T-helper 1 cell treated with Interleukin-12 subunit alpha and Interleukin-12 subunit beta and Interleukin-4 antibody, amounts not matched to agents 30 ng/mL and 1 ng/mL, for 36 hours (primary cell): ENCODE results near the gene FTH1. TPM values are rescaled to one million over a fixed set of nuclear protein-coding genes. Genes with fewer than 3 reads are reported as not detected.

Source experiments
- intact Hi-C: fragments of 100-400 bp; cut with micrococcal nuclease; formaldehyde crosslinking; loops from one replicate; pipeline ENCODE4 v1.15.1; 2024
- total RNA-seq: library from RNA; stranded (reverse); gene quantifications from 2 replicates; pipeline ENCODE4 v1.2.3, GENCODE V29; 2022

Gene FTH1
- total RNA-seq, 1 donor from 2014 or later: 1,168 TPM

DNA sequence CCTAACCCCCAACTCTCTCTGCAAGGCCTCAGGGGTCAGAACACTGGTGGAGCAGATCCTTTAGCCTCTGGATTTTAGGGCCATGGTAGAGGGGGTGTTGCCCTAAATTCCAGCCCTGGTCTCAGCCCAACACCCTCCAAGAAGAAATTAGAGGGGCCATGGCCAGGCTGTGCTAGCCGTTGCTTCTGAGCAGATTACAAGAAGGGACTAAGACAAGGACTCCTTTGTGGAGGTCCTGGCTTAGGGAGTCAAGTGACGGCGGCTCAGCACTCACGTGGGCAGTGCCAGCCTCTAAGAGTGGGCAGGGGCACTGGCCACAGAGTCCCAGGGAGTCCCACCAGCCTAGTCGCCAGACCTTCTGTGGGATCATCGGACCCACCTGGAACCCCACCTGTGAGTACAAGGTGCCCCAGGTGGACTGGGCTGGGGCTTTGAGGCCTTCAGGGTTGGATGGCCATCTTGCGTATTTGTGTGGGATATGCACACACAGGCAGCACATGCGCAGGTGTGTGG lies 17.3 kb downstream of the FTH1 start, which contains the start of gene BEST1:
BEST1 (plus strand) TSS at position 317 of the 513 bp plus-strand sequence. CDS start 1,456 bp downstream, outside the sequence.
- intact Hi-C loops: no loop called here

DNA sequence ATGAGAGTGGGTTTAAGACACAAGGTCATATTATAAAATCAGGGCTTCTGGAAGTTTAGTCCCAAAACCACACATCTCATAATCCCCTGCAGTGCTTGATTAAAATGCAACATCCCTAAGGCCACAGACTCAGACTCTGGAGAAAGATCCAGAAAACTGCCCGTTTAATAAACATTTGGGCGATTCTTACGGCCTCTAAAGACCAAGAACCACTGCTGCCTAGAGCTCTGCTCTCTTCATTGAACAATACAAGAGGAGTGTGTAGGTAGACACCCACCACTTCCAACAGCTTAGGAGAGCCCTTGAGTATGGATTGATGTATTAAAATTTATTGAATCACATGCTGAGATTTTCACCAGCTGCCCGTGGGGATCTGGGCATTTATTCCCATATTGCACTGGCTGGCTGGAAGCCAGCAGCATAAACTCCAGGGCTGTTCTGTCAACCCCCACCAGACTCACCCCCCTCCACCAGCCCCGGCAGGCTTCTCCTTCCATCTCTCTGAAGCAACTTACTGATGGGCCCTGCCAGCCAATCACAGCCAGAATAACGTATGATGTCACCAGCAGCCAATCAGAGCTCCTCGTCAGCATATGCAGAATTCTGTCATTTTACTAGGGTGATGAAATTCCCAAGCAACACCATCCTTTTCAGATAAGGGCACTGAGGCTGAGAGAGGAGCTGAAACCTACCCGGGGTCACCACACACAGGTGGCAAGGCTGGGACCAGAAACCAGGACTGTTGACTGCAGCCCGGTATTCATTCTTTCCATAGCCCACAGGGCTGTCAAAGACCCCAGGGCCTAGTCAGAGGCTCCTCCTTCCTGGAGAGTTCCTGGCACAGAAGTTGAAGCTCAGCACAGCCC lies 18.0 kb downstream of the FTH1 start:
- intact Hi-C loops: no loop called here

DNA sequence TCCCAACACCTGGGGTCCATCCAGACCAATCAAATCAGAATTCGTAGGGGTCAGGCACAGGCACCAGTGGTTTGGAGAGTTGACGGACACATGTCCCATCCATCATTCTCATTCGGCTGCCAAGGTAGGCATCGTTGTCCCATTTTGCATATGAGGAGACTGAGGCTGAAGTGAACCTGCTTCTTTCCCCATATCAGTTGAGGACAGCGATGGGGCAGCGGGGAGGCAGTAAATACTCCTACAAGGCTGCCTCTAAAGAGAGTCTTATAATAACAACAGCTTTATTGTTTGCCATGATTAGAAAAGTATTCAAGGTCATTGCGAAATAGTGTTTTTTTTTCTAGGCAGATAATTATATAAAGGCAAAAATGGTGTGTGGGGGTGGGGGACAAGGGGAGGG lies 18.9 kb downstream of the FTH1 start:
- intact Hi-C loops: no loop called here

DNA sequence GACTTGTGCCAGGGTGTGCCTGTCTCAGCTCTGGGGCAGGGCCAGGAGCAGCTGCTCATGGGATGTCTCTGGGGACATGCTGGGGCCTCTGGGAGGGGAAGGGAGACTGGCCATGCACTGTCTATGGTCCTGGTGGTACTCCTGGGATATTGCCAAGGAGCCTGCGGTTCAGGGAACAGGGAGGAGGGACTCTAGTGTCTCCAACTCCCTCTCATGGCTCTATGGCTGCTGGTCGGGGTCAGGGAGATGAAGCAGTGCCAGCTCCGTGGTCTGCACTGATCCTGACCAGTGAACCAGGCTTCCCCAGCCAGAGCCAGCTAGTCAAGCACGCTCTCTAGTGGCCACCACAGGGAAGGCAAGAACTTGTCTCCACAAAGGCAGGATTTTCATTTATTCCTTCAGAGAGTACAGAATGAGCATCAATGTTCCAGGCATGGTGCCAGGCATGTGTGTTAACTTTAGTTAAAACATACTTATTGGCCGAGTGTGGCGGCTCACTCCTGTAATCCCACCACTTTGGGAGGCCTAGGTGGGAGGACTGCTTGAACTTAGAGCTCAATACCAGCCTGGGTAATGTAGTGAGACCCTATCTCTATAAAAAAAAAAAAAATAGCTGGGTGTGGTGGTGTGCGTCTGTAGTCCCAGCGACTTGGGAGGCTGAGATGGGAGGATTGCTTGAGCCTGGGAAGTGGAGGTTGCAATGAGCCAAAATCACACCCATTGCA lies 19.8 kb downstream of the FTH1 start:
- intact Hi-C loops: loop anchor here (1.0 kb wide), 5 partner anchors 48 to 161 kb away; no protein-coding TSS in a partner anchor

DNA sequence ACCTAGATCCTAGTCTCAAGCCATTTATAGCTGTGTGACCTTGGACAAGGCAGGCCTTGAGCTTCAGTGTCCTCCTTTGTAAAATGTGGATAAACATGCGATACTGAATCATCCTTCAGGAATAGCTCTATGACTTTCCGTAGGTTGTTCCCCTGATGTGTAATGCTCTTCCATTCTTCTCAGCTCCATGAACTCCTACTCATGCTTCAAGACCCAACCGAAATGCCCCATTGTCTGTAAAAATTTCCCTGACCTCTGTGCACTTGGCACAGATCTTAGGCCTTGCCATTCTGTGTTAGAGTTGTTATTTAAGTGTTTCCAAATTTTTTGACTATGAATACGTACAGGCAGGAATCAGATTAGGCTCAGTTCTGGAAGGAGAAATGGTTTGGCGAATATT lies 20.5 kb downstream of the FTH1 start:
- intact Hi-C loops: loop anchor here (1.0 kb wide), 5 partner anchors 48 to 161 kb away; no protein-coding TSS in a partner anchor

DNA sequence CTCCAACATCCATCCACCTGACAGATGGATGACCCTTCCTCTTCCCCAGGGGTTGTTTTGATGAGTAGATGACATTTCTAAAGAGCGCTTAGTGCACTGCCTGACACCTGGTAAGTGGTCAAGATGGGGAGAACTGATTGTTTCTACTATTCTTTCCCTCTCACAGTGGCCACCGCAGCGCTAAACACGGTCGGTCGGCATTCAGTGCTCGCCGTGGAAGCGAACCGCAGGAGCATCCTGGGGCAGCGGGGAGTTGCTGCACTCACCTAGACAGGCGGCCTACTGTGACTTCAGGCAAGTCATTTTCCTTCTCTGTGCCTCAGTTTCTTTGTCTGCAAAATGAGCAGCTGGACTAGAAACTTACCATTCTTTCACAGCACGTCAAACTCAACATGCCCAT lies 22.2 kb downstream of the FTH1 start:
- intact Hi-C loops: no loop called here

DNA sequence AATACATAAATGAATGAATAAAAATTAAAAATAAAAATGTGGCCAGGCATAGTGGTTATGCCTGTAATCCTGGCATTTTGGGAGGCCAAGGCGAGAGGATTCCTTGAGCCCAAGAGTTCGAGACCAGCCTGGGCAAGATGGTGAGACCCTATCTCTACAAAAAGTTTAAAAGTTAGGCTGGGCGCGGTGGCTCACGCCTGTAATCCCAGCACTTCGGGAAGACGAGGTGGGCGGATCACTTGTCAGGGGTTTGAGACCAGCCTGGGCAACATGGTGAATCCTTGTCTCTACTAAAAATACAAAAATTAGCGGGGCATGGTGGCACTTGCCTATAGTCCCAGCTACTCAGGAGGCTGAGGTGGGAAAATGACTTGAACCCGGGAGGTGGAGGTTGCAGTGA lies 27.0 kb downstream of the FTH1 start:
- intact Hi-C loops: no loop called here

DNA sequence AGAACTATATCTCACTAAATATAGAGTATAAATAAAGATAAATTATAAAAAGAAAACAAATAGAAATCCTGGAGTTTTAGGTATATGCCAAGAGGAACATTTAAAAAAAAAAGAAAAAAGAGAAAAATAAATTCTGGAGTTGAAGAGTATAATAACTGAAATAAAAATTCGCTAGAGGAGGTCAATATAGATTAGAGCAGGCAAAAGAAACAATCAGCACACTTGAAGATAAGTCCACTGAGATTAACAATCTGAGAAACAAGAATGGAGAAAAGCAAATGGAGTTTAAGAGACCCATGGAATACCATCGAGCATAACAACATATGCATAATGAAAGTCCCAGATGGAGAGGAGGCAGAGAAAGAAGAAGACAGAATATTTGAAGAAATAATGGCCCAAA lies 31.6 kb downstream of the FTH1 start:
- intact Hi-C loops: no loop called here

DNA sequence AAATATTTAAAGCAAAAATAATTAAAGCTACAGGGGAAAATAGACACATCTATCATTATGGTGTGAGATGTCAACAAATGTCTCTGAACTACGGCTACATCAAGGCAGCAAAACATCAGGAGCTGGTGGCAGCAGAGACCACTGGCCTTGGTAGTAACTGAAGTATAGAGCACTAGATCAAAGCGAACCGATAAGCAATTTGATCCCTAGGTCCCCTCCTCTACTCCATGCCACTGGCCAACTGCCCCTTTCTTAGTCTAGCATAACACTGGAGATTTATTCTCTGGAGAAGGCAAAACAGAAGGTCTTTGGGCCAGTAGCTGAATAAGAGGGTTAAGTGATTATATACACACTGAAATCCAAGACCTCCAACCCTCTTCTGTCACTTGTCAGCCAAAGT lies 36.5 kb downstream of the FTH1 start:
- intact Hi-C loops: no loop called here

DNA sequence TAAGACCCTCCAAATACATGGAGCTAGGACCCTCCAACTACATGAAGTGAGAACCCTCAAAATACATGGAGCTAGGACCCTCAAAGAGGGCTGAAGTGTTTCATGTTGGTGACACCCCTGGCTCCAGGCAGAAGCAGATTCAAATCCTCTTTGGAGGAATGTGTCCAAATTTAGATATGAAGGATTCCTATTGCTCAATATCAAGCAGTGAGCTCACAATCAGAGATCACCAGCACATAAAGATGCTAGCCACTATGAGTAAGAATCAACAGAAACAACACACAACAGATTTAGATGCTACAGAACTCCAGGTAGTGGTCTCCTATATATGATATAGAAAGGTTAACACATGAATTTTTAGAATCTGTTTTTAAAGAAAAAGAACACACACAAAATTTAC lies 38.8 kb downstream of the FTH1 start:
- intact Hi-C loops: no loop called here

DNA sequence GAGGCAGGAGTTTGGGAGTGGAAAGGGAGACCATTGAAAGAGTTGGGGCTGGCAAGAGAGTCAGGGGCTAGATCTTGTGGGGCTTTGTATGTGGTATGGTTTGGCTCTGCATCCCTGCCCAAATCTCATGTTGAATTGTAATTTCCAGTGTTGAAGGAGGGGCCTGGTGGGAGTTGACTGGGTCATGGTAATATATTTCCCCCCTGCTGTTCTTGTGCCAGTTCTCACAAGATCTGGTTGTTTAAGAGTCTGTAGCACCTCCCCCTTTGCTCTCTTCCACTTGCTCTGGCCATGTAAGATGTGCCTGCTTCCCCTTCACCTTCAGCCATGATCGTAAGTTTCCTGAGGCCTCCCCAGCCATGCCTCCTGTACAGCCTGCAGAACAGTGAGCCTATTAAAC lies 39.9 kb downstream of the FTH1 start:
- intact Hi-C loops: no loop called here

DNA sequence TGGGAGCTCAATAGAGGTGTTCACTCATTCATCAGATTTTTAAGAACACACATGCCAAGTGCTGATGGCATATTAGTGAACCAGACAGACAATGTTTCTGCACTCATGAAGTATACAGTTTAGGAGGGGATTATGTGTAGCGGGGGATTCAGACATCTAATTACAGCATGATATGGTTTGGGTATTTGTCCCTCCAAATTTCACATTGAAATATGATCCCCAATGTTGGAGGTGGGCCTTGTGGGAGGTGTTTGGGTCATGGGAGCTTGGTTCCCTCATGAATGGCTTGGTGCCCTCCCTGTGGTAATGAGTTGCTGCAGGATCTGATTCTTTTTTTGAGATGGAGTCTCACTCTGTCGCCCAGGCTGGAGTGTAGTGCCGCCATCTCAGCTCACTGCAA lies 41.2 kb downstream of the FTH1 start:
- intact Hi-C loops: no loop called here

DNA sequence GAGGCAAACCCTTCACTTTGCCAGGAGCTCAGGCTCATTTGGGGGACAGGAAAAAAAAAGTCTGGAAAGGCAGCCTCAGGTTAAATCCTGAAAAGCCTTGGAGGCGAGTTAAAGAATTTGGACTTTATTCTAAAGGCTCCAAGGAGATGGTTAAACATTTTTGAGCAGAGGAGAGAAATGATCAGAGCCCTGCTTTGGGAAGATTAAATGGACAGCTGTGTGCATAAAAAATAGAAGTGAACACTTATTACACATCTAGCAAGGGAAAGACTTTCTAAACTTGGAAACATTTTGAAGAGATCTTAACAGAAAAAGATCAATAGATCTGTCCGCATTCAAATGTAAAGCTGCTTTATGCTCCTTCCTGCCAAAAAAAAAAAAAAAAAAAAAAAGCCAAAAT lies 41.7 kb downstream of the FTH1 start:
- intact Hi-C loops: no loop called here

DNA sequence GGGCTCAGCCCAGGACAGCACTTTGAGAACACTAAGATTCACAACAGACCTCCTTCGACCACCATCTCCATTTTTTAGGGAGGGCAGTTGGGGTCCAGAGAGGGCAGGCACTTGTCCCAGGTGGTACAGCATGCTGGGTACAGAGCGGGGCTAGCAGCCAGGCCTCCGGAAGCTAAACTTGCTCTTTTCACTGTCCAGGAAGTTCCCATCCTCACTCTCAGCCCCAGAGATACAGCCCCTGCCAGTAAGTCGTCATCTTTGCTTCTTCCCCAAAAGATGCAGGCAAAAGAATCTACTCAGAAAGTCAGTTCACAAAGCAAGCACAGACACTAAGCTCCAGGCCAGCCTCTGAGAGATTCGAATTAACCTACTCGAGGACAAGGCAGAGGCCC lies 43.4 kb downstream of the FTH1 start:
- intact Hi-C loops: no loop called here

DNA sequence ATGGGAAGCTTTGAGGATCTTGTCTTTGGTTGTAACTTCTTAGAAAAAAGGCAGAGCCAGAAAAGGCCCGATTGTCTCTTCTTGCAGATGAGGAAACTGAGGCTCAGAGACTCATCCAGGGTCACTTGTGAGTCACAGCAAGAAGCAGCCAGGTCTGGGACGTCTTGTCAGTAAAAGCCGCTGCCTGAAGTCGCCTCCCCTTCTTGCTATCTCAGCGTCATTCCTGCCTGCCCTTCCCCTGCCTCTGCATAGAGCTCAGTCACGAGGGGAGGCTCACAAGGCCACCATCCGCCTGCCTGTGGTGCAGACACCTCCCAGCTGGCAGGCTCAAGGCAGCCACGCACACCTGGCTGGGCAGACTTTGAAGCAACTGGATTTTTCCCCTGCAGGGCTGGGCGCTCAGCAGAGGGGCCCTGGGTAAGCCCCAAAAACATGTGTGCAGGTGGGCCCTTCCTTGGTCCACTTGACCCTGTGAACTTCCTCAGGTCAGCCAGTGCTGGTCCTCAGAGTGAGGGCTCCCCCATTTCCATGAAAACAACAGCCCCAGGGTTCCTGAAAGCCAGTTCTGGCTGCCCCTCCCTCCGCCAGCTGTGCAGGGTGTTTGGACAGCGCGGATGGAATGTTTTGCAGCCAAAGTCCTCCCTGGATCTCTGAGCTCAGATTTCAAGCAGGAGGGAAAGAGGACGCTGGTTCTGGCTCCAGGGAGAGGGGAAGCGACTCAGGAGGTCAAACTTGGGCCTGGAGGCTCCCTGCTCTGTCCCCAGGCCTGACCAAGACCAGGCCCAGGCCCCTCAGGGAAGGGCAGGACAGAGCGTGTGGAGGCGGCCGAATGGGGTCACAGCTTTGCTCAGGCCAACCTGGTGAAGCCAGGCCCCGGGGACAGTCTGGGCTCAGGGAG lies 44.0 kb downstream of the FTH1 start:
- intact Hi-C loops: no loop called here

DNA sequence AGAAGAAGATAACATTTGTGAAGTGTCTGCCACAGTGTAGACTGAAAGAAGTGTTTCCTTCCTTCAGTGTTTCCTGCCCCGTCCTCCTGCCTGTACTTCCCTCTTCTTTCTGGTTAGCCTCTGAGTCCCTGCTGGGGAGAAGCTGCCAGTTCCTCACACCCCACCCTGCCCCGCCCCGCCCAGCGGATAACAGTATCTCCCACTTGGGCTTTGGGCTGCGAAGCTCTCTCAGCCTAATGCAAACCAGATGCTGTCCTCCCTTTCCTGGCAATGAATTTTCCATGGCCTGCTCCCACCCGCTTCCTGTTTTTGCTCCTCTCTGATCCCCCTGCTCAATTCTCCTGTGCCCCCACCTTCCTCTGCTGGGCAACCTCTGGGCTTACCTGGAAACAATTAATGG lies 44.9 kb downstream of the FTH1 start:
- intact Hi-C loops: no loop called here

DNA sequence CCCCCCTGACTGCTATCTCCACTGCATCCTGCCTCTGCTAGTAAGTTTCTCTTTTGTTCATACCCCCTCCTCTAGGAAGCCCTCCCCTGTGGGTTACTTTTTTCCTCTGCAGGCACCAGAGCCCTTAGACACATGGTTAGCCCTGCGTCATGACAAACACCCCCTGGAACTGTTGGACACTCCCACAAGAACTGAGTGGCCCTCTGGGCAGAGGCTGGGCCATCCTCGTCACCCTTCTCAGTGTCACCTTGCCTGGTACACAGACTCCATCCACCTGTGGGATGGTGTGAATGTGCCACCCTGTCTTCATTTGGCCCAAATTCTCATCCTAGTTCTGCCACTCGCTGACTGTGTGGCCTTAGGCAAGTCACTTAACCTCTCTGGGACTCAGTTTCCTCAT lies 46.0 kb downstream of the FTH1 start:
- intact Hi-C loops: no loop called here

DNA sequence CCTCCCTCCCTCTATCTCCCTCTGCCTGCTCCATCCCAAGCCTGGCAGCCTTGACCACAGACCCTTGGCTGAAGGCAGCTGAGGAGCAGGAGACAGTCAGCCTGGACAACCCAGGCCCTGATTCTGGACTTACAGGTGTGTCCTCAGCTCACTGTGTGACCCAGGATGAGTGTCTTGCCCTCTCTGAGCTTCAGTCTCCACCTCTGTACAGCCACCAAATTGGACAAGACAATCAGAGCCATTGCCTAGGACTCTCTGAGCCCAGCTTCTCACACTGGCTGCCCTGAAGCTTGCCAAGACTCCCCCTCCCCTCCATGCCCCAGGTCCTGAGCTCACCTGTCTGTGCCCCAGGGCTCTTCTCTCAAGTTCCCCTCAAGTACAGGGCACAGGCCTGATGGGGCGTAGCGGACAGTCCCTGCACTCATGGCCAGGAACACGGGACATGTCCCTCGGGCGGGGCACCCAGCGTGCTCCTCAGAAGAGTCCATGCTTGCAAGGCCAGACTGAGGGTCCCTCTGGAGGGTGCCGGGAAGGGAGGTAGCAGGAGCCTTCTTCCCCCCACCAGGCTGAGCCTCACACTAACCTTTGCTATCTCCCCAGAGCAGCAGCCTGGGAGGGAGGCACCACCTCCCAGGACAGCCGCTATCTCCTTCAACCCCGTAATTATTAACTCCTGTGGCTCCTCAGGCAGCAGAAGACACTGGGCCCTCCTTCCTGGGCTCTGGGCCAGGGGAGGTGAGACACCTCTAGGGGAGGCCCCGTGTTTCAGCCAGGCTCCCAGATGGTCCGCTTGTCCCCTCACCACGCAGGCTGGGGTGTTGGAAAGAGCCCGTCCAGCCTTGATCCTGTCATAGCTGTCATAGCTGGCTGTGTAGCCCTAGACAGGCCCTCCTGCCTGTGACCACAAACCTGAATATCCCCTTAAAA lies 47.5 kb downstream of the FTH1 start:
- intact Hi-C loops: no loop called here

DNA sequence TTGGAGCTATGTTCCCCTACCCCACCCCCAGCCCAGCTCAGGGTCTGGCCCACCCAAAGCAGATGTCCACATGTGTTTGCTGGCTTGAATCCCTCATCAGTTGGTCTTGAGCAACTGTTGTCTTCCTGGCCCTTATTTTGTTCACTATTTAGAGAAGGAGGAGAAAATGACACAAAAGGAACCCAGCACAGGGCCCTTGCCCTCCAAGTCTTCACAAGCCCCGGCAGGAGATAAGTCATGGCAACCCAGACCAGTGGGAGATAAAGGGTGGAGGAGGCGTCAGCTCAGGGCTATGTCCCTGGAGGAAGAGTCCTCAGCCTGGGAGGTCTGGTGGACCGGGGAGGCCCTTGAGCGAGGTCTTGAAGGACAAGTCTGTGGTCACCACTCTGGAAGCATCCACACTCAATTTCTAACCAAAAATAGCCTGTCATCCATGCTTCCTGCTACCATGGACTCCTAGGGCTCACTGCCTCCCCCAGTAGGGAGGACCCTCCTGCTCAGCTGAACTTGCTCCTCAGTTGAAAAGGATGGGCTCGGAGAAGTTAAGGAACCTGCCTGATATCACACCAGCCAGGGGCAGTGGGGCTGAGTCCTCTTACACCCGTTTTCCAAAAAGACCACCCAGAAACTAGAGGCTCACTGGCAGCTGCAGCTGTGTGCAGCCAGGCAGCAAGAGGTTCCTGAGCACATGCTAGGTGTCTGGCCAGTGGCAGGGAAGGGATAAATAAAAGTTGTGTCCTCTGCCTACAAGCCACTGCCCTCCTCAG lies 48.3 kb downstream of the FTH1 start:
- intact Hi-C loops: no loop called here
